ENCODE data around the gene PRKG1.
"Not testable (repeated sequence)": the region's sequence is repeated elsewhere in the genome, so short reads cannot be mapped to it uniquely, and the experiment has no call there.

PRKG1 gene

DNA sequence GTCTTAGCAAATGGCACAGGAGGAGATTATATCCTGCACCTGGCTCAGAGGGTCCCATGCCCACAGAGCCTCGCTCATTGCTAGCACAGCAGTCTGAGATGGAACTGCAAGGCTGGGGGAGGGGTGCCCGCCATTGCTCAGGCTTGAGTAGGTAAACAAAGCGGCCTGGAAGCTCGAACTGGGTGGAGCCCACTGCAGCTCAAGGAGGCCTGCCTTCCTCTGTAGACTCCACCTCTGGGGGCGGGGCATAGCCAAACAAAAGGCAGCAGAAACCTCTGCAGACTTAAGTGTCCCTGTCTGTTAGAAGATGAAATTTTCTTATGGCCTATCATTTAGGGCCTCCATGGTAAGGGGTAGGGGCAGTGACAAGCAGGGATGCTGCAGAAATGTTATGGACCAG, 207.1 kb downstream of the PRKG1 start:
- not testable (repeated sequence) for DNase-seq

DNA sequence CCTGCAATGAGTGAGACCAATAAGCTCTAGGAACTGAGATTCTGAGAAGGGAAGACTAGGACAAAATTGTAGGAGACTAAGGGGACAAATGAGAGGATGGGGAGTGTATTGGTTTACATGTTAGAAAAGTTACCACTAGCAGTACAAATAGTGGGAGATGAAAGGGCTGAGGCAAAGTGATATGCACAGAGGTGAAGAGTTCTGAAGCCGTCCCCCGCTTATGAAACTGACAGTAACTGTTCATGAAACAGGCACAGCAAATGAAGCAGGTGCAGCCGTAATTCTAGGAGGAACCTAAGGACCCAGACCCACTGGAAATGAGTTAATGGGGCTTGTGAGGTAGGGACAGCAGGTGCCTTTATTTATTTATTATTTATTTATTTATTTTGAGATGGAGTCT, 211.3 kb downstream of the PRKG1 start:
- DNase-seq = no peak

DNA sequence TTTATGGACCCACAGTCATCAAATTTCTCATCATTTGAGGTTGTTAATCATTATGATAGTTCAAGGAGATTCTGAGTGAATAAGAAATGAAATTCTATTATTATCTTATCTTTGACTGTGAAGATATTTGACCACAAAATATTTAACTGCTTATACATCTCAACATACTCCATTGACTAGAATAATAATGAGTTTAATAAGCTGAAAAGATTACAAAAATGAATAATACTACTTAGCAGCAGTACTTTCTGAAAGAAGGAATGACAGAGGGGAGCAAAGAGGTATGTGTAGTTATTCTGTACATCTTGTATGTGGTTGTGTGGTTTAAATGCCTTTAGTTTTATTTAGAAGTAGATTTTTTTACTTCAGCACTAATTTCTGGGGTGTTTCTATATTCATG, 214.2 kb downstream of the PRKG1 start:
- DNase-seq = no peak

DNA sequence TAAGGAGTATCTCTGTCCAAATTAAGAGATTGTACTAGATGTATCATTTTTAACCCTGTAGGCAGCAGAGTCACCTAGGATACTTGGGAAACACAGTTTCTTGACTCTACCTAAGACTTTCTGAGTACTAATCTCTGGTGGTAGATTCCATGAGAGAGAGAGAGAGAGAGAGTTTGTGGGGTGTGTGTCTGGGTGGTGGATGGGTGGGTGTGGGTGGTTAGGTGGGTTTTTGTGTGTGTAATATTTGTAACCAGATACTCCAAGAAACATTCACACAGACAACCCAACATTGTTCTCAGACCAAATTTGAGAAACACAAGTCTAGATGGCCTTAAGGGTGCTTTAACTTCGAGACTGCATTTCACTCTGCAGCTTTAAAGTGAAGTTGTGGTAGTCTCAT, 215.2 kb downstream of the PRKG1 start:
- DNase-seq = no peak

DNA sequence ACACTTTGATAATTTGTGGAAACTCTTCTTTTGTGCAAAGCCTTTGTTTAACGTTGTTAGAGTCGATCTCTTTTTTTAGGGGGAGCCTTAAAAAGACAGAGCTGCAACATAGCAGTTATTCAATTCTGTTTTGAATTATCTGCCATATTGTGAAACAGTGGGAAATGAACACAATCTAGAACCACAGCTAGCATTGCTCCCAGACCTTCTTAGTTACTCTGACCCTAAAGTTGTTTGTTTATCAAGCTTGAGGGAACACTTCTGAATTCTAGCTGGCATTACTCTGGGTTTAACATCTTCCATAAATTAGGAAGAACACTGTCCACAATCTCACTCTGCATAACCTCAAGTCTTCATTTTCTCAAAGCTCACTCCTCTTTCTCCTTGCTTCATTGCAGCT, 217.7 kb downstream of the PRKG1 start:
- DNase-seq = no peak

DNA sequence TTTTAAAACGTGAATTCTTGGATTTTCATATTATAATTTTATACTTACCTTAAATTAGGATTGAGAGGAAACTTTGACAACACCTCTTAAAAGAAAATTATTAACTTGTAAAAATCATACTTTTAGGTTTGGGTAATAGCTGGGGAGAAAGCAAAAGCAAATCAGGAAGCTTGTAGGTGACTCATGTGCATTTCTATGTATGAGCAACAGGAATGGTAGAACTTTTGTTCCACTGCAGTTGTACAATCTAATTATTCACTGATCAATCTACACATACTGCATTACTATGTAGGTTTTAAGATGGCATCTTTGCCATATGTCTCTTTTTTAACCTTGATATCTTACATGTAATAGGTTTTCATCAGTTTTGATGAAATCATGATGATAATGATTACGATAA, 223.2 kb downstream of the PRKG1 start:
- DNase-seq = no peak

DNA sequence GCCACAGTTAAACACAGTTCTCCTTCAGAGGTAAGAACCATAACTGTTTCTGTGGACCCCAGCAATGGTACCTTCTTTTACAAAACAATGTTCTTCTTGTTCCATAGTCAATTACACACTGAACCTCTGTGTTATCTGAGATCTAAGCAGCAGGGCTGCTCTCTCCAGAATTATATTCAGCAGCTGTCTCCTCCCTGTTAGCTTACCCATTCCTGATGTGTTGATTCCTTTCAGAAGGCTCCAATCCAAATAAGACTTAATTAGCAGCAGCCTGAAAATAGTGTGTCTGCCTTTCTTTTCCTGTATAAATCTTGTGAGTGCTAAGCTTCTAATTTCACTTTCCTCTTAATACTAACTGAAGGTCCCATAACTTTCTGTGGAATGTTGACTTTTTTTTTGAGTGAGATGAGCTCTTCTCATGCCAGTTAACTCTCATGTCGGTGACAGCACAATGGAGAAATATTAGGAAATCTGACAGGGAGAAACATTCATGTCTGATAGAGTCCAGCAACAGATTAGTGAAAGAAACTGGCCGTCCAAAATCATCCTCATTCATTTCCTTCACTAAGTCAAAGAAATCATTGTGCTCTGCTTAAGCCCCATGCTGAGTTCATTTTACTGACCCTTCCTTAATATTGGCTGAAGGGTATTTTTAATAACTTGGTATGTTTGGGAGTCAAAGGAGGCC, 226.5 kb downstream of the PRKG1 start:
- no peak for DNase-seq

DNA sequence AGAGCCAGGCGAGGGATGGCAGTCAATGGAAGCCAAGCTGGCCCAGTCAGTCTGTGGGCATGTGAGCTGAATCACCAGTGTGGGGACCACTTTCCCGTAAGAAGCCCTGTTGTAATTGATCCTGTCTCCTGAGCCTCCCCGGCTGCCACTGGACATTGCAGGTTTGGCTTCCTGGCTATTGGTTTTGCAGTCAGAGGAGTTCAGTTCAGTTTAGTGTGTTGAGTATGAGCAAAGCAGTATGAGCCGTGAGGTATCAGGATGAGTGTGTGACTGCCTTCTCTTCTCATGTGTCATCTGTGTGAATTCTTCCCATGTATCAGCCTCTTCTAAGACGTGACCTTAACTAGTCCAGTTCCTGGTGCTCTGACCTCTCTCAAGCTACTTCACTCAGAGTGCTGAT, 227.4 kb downstream of the PRKG1 start:
- no peak for DNase-seq

DNA sequence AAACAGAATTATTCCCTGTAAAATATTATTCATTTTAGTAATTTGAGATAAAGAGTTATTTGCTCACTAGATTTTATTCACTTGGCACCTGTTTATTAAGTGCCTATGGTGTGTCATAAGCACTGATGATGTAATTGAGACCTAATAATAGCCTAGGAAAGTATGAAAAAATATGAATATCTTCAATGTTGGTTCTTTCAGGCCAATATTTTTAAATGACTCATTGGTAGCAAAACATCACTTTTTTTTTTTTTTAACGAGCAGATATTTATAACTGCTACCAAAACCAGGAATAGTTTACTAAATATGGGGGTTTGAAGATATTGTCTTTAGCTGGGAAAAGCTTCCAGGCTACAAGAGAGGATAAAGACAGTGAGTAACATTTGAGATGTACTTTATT, 228.0 kb downstream of the PRKG1 start:
- no peak for DNase-seq

DNA sequence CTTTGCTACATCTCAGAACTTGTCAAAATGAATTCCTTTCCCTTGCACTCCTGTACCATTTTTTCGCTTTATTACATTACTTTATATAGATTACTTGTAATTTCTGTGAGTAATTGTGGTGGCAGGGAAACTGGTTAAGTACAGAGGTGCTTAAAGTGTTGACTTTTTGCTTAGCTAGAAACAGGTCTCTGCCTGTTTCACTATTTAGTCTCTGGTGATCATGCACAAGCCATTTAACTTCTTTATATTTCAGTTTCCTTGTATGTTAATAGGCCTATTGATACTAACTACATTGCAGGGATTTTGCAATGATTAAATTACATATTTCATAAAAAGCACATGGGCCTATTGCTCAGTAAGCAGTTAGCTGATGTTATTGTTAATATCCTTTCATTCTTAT, 233.8 kb downstream of the PRKG1 start:
- no peak for DNase-seq

DNA sequence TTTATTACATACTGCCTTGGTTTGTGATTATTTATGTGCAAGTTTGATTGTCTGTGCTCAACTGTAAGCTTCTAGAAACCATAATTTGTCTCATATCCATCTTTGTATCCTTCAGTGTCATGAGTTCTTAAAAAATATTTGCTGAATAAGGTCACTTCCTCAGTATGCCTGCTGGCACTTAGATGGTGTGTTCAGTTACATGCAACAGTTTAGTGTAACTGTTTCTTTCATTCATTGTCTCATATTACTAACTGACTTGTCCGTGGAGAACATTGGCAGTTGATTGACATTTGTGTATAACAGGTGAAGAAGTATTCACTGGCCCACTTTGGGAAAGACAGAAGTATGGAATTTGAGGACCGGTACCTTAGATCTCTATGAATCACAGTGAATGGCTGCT, 236.9 kb downstream of the PRKG1 start:
- no peak for DNase-seq

DNA sequence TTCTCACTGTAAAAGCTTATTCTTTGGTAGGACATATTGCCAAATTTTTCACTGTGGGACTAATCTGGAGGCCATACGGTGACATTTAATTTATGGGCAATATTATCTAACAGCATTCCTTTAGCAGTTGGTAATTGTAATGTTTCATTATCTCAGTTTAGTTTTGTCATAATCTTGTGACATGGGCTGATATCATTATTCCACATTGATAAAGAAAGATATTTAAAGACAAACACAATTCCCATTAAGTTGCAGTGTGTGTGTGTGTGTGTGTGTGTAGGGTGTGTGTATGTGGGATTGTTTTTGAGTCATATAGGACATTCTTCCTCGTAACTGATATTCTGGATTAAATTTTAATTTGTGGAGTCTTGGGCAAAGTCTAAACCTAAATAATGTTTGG, 238.5 kb downstream of the PRKG1 start:
- DNase-seq = no peak

DNA sequence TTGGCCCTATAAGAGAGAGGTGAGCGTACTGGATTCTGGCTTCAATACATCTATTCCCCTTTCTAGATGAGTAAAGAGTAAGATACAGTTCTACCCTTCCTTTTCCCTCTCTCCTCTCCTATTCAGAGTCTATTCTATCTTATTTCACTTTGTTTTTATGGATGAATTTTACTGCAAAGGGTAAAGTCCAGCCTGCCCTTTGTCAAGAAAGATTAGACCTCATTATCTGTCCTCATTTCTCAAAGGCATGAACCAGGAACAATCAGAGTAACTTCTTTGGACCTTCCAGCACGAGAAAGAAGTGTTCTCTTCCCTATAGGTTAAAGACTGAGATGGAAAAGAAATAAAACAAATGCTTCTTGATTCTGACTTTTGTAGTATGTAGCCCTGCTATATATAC, 239.0 kb downstream of the PRKG1 start:
- no peak for DNase-seq

DNA sequence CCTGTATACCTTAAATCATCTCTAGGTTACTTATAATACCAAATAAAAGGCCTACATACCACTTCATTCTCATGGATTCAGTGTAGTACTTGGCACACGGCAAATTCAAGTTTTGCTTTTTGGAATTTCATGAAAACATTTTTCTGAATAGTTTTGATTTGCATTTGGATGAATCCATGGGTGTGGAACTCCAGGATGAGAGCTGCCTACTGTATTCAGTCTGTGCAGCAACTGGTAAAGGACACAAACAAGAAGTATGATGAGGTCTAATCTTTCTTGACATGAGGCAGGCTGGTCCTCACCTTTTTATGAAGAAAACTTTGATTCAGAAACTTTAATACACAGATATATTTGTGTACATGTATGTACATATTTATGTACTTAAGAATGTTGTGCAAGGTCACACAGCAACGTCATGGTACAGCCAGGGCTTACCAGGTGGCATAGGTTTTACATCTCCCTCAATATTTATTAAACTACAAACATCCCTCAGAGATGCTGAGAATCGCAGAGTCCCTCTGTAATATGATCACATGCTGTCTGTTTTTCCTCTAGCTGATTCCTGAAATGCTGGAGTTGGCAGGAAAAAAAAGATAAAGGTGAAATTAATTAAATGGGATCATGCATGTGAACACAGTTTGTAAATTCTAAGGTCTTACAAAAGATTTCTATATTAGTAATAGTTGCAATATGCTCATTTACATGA, 239.6 kb downstream of the PRKG1 start:
- no peak for DNase-seq

DNA sequence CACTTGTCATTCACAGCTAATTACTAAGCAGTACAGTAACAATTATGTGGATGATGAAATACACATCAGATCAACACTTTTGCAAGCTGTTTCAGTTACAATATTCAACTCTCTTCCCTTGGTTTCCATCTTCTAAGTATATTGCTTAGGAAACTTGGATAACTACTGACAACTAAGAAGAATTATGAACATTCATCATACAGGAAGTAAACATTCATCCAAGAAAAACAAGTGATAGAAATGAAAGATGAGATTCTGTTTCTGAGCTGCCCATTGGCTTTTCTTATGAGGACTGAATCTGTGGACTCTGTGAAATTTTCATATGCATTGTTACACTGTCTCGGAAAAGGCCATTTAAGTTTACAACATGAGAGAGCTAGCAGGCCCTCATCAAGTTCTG, 240.2 kb downstream of the PRKG1 start:
- DNase-seq = no peak

DNA sequence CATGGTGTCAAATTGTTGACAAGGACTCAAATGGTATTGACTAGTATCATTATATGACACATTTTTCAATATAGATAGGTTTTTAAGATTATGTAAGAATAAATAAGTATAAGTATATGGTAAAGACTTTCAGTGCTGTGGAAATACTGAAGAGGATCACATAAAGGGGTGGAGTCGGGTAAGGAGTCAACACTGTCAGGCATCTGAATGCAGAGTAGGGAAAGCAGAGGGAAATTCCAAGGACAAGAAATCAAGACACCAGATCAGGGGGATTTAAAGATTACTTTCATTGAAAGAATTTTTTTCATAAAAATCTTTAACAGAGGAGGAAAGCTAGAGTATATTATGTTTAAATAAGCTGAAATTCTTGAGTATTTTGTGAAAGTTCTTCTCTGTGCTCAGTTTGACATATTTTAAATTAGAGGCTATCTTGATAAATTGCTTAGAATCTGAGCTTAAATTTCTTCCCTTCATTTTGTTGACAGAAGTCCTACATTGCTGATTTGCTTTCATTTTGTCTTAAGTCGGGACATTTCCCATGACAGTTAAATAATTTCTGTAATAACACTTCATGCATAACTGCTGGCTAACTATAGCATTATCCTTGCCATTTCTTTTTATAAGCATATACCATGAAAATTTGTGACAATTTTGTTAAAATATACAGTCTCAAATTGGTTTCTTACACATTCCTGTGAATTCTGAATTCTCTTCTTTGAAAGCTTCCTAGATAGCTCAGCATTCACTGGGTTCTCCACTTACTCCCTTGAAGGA, 244.3 kb downstream of the PRKG1 start:
- no peak for DNase-seq

DNA sequence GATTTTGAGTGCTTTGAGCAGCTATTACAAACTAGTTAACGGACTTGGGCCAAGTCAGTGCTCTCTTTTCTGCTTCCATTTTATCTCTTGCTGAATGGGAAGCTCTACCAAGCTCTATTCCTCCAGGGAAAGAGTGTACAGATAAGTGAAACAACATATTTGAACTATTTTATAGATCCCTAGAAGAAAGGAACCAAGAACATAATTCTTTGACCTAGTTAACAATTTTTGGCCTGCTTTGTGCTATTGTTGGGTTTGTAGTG, 244.8 kb downstream of the PRKG1 start:
- no peak for DNase-seq

DNA sequence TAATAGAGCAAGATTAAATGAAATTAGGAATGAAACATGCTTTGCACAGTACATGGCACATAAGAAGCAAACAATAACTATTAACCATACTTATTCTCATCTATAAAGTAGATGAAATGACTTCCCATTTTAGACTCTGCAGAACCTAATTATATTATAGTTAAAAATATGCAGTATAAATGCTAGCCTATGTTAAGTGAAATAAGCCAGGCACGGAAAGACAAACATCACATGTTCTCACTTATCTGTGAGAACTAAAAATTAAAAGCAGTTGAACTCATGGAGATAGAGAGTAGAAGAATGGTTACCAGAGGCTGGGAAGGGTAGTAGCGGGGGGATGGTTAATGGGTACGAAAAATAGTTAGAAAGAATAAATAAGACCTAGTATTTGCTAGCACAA, 247.0 kb downstream of the PRKG1 start:
- DNase-seq = no peak

DNA sequence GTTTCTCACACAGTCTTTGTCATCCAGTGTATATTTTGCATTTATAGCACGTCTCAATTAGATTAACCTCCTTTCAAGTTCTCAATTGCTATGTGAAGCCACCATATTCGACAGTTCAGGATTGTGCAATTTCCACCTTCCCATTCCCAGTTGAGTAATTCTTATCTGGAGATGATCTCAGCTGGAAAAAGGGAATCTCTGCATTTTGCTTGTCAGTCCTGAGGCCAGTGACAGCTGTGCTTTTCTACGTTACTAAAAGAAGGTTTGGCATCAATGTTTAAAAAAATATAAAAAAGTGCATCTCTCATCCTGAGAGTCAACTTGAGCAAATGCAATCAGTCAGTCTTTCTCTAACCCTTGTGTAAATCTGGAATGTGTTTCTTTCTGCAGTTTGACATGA, 247.7 kb downstream of the PRKG1 start:
- DNase-seq = no peak

DNA sequence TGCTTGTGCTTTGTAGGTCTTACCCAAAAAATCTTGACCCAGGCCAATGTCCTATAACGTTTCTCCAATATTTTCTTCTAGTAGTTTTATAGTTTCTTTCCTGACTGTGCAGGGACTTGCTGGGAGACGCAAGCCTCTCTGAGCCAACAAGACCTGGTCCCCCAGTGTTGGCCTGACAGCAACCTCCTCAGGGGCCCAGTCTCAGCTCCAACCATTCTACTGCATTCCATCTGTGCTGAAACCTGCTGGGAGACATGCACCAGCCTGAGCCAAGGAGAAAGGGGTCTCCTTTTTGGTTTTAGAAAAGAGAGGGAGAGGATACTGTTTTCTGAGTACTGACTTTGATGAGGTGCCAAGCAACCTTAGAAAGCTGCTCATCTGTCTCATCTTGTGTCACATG, 251.4 kb downstream of the PRKG1 start:
- DNase-seq = no peak

DNA sequence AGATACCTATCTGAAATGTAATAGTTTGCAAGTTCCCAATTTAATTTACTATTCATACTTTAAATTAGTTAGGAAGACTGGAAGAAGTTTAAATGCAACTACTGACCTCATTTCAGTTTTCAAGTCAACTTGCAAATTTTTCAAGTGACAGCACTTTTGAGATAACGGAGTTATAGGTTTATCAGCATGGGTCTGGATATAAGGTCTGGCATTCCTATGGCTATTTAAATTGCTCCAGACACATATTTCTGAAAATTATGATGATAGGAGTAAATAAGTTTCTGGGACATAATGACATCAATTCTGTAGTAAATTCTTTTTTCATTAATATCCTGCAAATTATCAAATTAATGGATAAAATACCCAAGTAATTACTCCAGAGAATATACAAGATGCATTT, 251.9 kb downstream of the PRKG1 start:
- no peak for DNase-seq

DNA sequence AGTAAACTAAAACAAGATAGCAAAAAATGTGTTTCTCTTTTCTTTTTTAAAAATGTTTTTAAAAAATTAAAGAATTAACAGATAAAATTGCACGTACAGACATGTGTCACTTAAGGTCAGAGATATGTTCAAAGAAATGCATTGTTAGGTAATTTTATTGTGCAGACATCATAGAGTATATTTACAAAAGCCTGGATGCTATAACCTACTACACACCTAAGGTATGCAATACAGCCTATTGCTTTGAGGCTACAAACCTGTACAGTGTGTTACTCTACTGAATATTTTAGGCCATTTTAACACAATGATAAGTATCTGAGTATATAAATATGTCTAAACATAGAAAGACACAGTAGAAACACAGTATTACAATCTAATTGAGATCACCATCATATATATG, 253.1 kb downstream of the PRKG1 start:
- no peak for DNase-seq

DNA sequence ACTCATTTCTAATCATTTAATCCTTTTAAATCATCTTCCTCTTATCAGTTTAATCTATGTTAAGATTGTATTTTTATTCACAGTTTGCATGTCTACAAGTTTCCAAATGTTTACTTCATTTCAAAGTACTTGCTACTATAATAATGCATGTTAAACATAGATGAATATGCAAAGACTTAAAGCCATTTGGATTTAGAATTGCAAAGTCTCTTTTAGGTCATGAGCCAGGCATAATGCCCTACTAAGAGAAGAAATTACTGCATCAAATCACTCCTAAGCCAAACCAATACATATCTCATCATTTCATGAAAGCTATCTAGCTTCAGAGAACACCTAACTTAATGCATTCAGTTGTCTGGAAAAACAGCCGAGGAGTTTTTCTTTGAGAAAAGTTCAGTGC, 266.1 kb downstream of the PRKG1 start:
- DNase-seq = no peak

DNA sequence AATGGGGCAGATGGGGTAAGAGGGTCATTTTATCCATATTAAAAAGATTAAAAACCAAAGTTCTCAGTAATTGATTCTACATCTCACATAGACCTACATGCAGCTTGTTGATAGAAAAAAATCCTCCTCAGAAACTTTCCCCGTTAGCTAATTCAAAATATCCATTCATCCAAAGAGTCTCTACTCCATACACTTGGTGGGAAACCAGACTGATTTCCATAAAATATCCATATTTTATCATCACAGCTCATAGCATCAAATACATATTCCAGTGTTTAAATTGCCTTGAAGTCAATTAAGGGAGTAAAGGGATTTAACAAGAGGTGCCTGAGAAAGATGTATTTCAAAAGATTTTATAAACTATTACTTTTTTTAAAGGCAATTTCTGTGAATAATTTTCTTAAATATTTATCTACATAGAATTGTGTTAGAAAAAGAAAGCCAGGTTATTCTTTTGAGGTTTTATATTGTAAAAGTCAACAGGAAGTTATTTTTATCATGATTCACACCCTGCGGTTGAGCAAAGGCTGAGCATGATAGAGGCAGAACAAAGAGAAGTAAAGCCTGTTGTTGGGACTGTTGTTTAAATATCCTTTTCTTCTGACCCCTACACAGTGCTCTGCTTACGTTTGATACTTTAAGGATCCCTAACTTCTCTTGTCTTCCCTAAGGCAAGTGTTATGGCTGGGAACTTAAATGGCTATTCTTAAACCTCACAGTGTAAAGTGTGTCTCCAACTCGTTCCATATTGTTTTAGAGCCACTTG, 266.7 kb downstream of the PRKG1 start:
- no peak for DNase-seq

All from T1000 (cell line).